Transverse colon (tissue), 4 donors: ENCODE measurements around the gene DST.

Source experiments
- CTCF ChIP-seq, 5 experiments: fragments of 200-600 bp in 3 of 5; fragments of 450-650 bp in 2 of 5; sonication (generic) in 3 of 5; IDR thresholded peaks; 1 replicate in 2 of 5; 2 replicates in 3 of 5; pipeline ENCODE4 v1.5.1; 2016 to 2017; ENCODE audit warnings: antibody characterized with exemption in 5 of 5, inconsistent platforms in 3 of 5, mild to moderate bottlenecking in 2 of 5, moderate library complexity in 1 of 5
- EP300 ChIP-seq: sonication (generic); formaldehyde crosslinking; IDR thresholded peaks from one replicate; pipeline ENCODE4 v1.6.1; 2017; ENCODE audit warnings: antibody characterized with exemption, low read depth
- POLR2A ChIP-seq: fragments of 450-650 bp; IDR thresholded peaks from one replicate; pipeline ENCODE4 v1.6.1; 2016; ENCODE audit warnings: antibody characterized with exemption, mild to moderate bottlenecking, moderate library complexity
- POLR2AphosphoS5 ChIP-seq, 3 donors: sonication (generic); formaldehyde crosslinking; IDR thresholded peaks; one replicate each; pipeline ENCODE4 v1.6.1; 2016; ENCODE audit warnings: antibody characterized with exemption in 3 of 3

- TF ChIP-seq CTCF (IDR thresholded peaks at IDR 0.05), result no peak
- no peak for TF ChIP-seq POLR2A
- no peak for TF ChIP-seq POLR2AphosphoS5 (IDR thresholded peaks at IDR 0.05)
- TF ChIP-seq EP300, result no peak
Observed at GRCh38 chr6:56525974-56526789, 116.5 kb downstream of the DST start.
